Measurements from ENCODE around the gene WWOX.

GRCh38 chr16:79217375-79218011 is 1118.0 kb downstream of the WWOX start:
- no peak for TF ChIP-seq CTCF (IDR thresholded peaks at IDR 0.05 in 8 of 11, conservative IDR thresholded peaks at IDR 0.05 in 3 of 11)
- TF ChIP-seq POLR2AphosphoS5 (IDR thresholded peaks at IDR 0.05): no peak
